ENCODE data around the gene EREG.

DNA sequence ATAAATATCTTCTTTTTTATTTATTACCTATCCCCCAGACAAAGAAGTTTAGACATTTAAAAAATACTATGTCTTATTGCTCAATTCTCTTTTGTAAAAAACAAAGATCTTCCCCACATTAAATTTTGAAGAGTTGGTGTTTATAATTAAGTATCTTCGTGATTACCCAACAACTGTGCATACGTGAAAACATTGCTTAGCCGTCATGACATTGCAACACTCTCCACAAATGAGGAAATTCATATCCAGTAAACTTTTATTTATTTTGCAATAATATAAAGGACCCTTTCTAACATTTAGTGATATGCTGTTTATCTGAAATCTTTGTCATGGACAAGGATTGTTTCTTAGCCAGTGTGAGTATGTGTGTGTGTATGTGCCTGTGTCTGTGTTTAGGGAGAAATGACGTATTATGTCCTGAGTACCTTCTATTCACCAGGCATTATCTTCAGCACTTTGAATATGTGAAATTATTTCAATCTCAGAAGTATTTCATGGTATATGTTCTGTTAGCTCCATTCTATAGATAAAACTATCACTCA is 26.1 kb upstream of the EREG start:
- TF ChIP-seq, protein P1, sequence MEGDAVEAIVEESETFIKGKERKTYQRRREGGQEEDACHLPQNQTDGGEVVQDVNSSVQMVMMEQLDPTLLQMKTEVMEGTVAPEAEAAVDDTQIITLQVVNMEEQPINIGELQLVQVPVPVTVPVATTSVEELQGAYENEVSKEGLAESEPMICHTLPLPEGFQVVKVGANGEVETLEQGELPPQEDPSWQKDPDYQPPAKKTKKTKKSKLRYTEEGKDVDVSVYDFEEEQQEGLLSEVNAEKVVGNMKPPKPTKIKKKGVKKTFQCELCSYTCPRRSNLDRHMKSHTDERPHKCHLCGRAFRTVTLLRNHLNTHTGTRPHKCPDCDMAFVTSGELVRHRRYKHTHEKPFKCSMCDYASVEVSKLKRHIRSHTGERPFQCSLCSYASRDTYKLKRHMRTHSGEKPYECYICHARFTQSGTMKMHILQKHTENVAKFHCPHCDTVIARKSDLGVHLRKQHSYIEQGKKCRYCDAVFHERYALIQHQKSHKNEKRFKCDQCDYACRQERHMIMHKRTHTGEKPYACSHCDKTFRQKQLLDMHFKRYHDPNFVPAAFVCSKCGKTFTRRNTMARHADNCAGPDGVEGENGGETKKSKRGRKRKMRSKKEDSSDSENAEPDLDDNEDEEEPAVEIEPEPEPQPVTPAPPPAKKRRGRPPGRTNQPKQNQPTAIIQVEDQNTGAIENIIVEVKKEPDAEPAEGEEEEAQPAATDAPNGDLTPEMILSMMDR (IDR thresholded peaks at IDR 0.05), result no peak
- no peak for TF ChIP-seq POLR2AphosphoS5 (IDR thresholded peaks at IDR 0.05)
